ENCODE data around the gene CELF5.

Gene CELF5

DNA sequence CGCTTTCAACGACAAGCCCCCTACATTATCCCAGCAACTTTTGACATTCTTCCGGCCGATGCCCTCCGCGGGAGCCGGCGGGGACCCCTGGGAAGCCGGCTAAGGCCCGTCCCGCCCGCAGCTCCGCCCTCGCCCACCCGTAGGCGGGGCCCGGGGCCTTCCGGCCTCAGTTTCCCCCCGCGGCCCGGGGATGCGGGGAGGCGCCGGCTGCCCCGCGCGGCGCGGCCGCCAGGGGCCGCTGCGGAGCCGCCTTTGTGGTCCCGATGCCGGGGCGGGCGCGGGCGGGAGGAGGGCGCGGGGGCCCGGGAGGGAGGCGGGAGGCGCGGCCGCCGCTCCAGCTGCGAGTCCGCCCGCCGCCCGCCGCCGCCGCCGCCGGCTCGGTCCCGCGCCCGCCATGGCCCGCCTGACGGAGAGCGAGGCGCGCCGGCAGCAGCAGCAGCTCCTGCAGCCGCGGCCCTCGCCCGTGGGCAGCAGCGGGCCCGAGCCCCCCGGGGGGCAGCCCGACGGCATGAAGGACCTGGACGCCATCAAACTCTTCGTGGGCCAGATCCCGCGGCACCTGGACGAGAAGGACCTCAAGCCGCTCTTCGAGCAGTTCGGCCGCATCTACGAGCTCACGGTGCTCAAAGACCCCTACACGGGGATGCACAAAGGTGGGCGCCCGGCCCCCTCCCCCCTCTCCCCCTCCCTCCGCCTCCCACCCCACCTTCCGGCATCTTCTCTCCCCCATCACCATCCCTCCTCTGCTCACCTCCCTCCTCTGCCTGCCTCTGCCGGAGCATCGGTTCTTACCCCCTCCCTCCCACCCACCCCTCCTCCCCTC lies at the start of gene CELF5:
Gene CELF5 (plus strand): TSS at position 316 of the 823 bp plus-strand sequence. CDS start 79 bp downstream, at position 395.
- DNase-seq, result peak; percentile 42

DNA sequence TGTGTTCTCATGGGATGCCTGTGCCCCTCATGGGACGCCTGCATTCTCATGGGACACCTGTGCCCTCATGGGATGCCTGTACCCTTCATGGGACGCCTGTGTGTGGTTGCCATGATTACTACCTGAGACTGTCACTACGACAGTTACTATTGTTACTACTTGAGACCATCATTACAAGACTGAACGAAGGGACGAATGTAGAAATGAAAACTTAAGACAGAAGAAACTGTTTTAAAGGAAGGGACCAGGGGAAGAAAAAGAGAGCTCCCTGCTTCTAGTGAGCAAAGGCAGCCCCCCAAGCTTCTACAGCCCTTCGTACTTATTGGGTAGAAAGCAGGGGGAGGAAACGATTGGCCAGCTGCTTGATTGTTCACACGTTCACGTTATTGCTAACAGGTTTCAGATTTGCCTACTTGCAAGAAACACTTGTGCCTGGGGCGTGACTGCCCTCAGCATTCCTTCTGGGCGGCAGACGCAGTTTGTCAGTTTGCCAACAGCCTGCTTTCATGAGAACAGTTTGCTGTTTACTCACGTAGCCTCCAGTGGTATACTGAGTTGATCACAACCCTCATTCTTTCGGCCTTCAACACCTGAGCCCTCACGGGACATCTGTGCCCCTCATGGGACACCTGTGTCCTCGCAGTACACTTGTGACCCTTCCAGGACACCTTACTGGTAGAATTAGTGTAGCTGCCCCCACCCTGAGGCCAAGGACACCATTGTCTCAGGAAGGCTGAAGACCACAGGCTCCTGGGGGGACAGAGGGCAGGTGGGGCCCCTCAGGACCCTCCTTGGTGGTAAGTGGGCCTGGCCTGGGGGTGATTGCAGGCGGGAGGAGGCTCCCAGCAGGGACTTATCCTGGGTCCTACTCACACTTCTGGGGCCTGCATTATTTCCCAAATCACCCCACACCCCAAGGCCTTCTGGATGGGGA lies 48.4 kb upstream of the CELF5 start:
- no peak for DNase-seq

DNA sequence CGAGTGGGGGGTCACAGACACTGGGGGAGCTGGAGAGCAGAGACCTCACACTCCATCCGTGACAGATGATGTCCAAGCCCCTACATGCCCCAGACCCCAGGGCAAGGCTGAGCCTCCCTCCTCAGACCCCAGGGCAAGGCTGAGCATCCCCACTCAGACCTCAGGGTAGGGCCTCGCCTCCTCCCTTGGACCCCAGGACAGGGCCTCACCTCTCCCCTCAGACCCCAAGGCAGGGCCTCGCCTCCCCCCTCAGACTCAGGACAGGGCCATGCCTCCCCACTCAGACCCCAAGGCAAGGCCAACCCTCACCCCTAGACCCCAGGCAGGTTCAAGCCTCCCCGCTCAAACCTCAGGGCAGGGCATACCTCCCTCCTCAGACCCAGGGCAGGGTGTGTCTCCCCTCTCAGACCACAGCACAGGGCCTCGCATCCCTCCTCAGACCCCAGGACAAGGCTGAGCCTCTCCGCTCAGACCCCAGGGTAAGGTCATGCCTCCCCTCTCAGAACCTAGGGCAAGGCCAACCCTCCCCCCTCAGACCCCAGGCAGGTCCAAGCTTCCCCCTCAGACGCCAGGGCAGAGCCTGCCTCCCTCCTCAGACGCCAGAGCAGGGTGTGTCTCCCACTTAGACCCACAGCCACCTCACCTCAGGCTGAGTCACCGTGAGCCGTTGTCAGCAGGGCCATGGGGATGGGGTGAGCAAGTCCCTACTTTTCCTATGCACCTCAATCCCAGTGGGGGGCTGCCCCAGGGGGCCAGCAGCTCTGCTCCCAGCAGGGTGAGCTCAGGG lies 47.6 kb upstream of the CELF5 start:
- peak; percentile 77 for DNase-seq

DNA sequence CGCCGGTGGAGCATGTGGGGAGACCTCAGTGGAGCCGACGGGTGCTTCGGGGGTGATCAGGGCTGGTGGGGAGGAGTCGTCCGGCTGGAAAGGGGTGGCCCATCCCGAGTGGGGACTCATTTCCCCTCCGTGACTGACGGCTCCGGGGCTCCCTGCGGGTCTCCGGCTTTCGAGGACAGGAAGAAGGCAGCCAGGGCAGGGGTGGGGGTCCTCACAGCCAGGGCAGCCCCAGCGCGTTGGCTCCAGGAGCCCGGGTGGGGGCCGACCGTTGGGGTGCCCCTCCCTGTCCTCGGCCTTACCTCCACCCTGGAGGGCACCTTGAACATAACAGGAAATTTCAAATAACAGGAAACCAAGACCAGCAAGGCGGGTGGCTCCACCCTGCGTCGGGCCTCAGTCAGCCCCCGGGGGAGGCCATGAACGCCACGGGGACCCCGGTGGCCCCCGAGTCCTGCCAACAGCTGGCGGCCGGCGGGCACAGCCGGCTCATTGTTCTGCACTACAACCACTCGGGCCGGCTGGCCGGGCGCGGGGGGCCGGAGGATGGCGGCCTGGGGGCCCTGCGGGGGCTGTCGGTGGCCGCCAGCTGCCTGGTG lies 46.0 kb upstream of the CELF5 start, which contains the start of gene S1PR4:
Gene S1PR4 (plus strand): TSS at position 393 of the 596 bp plus-strand sequence. CDS start 24 bp downstream, at position 417.
- peak; percentile 62 for DNase-seq

DNA sequence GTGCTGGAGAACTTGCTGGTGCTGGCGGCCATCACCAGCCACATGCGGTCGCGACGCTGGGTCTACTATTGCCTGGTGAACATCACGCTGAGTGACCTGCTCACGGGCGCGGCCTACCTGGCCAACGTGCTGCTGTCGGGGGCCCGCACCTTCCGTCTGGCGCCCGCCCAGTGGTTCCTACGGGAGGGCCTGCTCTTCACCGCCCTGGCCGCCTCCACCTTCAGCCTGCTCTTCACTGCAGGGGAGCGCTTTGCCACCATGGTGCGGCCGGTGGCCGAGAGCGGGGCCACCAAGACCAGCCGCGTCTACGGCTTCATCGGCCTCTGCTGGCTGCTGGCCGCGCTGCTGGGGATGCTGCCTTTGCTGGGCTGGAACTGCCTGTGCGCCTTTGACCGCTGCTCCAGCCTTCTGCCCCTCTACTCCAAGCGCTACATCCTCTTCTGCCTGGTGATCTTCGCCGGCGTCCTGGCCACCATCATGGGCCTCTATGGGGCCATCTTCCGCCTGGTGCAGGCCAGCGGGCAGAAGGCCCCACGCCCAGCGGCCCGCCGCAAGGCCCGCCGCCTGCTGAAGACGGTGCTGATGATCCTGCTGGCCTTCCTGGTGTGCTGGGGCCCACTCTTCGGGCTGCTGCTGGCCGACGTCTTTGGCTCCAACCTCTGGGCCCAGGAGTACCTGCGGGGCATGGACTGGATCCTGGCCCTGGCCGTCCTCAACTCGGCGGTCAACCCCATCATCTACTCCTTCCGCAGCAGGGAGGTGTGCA lies 45.3 kb upstream of the CELF5 start:
- no peak for DNase-seq

DNA sequence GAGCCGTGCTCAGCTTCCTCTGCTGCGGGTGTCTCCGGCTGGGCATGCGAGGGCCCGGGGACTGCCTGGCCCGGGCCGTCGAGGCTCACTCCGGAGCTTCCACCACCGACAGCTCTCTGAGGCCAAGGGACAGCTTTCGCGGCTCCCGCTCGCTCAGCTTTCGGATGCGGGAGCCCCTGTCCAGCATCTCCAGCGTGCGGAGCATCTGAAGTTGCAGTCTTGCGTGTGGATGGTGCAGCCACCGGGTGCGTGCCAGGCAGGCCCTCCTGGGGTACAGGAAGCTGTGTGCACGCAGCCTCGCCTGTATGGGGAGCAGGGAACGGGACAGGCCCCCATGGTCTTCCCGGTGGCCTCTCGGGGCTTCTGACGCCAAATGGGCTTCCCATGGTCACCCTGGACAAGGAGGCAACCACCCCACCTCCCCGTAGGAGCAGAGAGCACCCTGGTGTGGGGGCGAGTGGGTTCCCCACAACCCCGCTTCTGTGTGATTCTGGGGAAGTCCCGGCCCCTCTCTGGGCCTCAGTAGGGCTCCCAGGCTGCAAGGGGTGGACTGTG lies 44.6 kb upstream of the CELF5 start:
- peak; percentile 49 for DNase-seq

DNA sequence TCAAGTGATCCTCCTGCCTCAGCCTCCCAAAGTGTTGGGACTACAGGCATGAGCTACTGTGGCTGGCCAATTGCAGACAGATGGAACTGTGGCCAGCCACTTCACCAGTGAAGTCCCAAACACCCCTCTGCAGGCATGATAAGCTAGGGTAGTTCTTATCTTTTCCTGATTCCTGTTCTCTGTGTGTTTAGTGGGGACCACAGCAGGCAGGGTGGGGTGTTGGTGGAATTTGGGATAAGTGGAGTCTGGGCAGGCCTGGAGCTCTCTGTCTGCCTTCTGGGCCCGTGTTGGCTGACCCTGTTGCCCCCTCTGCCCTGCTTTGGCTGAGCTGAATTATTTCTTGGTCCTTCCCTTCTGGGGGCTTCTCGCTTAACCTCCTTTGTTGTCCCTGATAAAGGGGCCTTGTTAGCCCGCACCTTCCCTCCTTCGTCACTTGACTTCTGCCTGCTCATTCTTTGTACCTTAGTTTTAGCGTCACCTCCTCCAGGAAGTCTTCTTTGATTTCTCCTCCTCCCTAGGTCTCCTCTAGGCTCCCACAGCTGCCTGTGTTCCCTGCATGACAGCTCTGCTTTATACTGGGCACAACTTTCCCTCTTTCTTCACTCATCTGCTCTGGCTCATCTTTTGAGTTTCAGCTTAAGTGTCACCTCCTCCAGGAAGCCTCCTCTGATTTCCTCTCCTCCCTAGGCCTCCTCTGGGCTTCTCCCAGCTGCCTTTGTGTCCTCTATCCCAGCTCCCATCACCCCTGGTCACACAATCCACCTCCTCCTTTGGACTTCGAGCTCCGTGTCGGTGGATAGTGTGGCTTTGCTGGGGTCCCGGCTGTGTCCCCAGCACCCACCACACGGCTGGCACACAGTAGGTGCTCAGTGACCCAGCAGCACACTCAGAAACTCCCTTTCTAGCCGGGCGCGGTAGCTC lies 40.5 kb upstream of the CELF5 start:
- no peak for DNase-seq

DNA sequence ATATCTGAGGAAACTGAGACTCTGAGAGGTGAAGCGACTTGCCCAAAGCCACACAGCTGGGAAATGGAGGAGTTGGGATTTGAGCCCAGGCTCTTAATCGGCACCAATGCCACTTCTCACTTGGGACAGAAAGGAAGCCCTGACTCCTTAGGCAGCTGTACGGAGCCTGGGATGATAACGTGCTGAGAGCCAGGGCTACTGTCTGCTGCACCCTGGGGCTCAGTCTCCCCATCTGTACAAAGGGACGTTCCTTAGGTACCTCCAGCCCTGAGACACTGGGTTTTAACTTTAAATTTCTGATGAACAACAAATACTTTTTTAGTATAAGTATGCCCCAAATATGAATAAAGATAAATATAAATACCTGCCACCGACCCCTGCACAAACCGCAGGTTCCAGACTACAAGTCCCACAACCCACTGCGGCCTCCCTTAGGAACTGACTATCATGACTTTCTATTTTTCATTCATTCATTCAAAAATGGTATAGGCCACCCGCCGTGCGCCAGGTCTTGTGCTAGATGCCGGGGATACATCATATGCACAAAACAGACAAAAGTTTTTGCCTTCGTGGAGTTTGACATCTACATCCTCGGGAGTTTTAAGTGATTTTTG lies 39.5 kb upstream of the CELF5 start:
- peak; percentile 60 for DNase-seq

DNA sequence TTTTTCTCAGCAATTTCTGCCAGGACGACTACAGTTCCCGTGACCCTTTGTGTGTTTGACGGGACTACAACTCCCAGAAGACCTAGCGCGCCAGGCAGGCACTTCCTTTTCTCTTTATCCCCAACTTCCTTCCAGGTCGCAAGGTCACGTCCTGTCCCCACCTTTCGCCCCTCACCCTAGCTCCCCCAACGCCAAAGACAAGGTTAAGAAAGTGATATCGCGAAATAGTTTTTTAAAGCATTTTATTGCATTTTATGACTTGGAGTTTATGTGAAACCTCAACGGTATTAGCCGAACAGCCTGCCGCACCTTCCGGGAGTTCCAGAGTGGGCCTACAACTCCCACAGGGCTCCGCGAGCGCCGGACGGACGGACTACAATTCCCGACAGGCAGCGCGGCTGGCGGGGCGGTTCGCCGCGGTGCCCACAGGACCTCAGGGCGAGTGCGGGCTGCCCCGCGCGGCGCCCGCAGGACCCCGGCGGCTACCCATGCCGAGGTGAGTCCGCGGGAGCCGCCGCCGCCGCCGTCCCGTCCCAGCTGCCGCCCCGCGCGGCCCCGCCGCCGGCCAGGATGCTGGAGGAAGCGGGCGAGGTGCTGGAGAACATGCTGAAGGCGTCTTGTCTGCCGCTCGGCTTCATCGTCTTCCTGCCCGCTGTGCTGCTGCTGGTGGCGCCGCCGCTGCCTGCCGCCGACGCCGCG lies 38.9 kb upstream of the CELF5 start, which contains the start of gene NCLN:
Gene NCLN (plus strand): TSS at position 470 of the 699 bp plus-strand sequence. CDS start 101 bp downstream, at position 571.
- DNase-seq, result peak; percentile 93

DNA sequence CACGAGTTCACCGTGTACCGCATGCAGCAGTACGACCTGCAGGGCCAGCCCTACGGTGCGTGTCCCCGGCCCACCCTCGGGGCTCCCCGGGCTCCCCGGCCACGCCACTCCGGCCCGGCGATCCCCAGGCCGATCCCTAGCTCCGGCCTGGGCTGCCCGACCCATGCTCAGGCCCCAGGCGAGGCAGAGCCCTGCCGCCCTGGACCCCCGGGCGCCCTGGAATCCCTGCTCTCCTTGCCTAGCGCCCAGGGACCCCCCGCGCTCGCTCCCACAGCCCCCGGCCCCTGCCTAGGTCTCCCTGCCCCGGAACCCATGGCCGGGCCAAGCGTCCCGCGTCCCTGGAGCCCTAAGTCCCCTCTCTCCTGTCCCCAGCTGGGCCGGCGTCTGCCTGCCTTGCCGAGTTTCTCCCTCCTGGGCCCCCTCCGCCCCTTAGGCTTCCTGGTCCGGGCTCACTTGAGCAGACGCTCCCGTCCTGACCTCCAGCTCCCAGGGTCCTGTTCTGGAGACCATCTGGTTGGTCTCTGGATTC lies 38.2 kb upstream of the CELF5 start:
- DNase-seq, result no peak

DNA sequence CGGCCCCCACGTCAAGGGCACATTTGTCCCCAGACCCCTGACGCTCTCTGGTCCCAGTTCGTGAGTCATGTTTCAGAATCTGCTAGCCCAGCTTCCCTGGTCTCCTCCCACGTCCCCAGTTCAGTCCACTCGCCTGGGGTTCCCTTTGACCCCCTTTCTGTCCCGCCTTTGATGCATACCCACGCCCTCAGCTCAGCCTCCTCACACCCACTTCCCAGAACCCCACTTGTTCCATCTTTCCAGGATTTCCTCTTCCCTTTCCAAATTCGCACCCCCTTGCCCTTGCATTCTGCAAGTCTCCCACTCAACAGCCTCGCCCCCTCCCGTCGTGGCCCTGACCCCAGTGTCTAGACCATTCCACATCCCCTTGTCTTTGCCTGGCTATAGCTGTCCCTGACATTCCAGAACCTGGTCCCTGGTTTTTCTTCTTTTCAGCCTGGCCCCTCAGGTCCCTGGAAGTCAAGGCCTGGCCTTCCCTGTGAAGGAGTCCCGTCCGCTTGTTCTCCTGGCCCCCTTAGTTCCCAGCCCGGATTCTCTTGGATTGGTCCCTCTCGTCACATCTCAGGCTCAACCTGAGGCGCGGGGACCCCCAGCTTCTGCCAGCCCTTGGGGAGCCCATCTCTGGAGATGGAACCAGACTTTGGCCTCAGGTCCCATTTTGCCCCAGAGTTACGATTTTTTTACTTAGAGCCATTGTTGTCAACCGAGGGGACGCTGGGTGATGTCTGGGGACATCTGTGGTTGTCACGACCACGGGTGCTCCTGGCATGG lies 37.4 kb upstream of the CELF5 start:
- no peak for DNase-seq

DNA sequence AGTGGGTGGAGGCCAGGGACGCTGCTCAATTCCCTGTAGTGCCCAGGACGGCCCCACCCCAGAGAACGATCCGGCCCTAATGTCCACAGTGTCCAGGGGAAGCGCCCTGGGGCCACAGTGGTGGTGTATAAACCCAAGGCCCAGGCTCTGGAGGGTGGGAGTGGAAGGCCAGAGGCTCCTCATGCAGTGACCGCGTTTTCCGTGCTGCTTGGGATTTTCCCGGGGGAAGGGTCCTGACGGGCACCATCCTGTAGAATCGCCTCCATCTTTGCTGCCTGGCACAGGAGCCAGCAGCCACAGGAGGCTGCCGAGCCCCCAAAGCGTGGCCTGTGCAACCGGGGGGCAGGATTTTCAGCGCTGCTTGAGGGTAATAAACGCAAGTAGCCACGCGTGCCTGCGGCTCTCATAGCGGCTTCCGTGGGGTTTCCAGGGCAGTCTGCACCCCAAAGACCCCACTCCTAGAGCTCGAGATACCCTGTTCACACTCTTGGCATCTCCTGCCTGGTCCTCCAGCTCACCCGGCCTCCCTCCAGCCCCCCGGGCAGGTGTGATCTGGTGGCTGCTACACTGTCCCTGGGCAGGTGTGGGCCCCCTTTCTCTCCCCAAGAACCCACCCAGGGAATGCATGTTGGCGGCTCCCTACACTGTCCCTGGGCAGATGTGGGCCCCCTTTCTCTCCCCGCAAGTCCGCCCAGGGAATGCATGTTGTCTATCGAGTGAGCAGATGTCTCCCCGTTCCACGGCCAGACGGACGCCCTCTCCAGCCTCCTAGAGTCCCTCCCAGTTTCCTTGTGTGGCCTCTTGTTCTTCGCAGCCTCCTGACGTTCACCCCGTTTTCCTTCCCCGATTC lies 36.6 kb upstream of the CELF5 start:
- DNase-seq, result no peak

DNA sequence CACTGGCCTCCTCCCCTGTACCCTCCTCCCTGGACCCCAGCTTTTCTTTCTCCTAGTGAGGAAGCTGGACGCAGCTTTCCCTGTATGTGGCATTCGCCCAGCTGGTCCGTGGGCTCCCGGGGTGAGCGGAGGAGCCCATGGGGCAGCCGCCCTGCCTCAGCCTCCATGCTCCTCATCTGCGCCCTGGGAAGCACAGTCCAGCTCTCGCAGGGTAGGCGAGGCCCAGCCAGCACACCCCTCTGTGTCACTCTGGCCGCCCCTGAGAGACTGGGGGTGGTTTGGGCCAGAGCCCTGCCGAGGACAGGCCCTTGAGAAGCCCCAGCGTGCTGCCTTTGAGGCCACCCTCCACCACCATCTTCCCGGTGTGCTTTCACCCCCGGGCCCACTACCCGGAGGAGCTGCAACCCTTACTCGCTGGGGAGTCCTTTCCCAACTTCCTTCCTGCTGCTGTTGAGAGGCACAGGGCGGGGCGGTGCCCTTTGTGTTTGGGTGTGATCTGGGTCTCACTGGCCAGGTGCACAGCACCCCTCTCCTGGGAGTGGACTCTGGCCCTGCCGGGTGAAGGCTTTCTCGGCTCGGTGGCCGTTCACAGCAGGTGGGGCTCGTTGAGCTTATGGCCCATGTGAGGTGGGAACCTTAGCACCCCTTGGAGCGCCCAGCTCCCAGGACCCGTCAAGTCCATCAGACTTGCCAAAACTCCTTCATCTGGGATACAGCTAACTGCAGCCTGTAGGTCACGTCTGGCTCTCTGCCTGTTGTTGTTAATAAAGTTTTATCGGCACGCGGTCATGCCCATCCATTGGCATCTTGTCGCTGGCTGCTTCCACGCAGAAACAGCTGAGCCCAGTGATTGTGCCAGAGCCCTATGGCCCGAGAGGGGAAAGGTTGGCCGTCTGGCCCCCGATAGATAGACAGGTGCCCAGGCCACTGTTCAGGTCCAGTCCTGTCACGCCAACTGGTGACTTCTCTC lies 35.5 kb upstream of the CELF5 start:
- no peak for DNase-seq

DNA sequence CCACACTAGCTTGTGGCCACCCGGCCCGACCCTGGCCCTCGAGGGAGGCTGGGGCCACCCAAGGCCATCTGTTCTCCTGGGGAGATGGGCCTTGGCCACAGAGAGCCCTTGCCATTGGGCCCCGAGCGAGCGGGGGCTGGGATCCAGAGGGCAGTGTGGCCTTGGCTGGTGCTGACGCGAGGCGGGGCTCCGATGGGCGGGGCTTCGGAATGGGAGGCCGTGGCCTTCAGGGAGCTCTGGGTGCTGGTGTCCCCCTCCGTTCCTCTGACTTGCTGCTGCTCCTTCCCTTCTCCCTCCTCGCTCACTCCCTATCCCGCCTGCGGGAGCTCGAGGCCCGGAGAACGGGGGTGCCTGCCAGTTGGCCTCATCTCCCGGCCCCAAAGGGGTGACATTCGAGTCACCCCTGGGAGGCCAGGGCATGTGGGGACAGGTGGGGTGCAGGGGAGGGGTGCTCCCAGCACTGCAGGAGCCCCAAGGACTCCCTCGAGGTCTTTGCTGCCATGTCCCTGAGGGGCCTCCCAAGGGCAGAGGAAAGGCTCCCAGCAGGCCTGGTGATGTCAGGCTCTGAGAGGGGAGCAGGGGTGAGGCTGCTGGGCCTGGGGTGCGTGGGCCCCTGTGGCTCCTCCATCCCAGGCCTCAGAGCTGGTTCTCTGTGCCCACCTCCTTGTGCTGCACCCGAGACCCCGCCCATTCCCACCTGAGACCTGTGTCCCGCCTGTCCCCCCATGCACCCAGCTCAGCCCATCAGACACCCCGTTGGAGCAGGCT lies 34.6 kb upstream of the CELF5 start:
- no peak for DNase-seq

DNA sequence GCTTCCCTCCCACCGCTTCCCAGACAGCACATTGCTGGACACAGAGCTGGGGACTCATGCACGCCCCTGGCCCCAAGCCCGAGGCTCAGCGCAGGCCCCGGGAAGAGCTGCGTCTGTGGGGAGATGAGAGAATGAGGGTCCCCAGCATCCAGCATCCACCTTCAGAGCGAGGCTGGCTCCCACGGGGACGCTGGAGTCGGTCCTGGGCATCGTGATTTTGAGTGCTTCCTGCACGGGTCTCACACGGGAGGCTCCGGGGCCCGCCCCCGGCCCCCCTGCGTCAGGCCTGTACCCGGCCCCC lies 34.0 kb upstream of the CELF5 start:
- no peak for DNase-seq
